Measurements from ENCODE around the gene THAP7. TPM values are rescaled to one million over a fixed set of nuclear protein-coding genes. Genes with fewer than 3 reads are reported as not detected.
A peak's percentile ranks its signal among the peaks of the same experiment; 100 is the strongest.

Gene THAP7
- total and polyA plus RNA-seq, 9 of the 15 experiments (the other 6 are each of a cell fraction or from before 2014, with no cell fraction given): 7.9 to 263 (median 84.1) TPM

- peak in 1 of 2 experiments; percentile 50 for TF ChIP-seq E2F6 (IDR thresholded peaks at IDR 0.05; ENCODE audit: borderline replicate concordance in 1 of 2, extremely low read depth in 1 of 2, insufficient read depth in 1 of 2, insufficient read length in 1 of 2, low read depth in 1 of 2, low read length in 1 of 2, poor library complexity in 1 of 2, severe bottlenecking in 1 of 2)
- TF ChIP-seq MYC (IDR thresholded peaks at IDR 0.05; ENCODE audit: low read depth, low read length): no peak
- TF ChIP-seq MYC (CRISPR knock-in tag; IDR thresholded peaks at IDR 0.05; ENCODE audit: borderline replicate concordance, low read depth): peak; percentile 24; the same call in 1 of the 2 replicates
- no peak for TF ChIP-seq ZNF609 (CRISPR knock-in tag; IDR thresholded peaks at IDR 0.05; ENCODE audit: borderline replicate concordance)
- peak; percentile 47; the same call in 1 of the 2 replicates for TF ChIP-seq CEBPG (CRISPR knock-in tag; IDR thresholded peaks at IDR 0.05)
- no peak for TF ChIP-seq CEBPG (tag; conservative IDR thresholded peaks at IDR 0.05 in 1 of 2, IDR thresholded peaks at IDR 0.05 in 1 of 2)
- no peak for TF ChIP-seq SMAD4 (CRISPR knock-in tag; conservative IDR thresholded peaks at IDR 0.05)
- no peak for TF ChIP-seq TSHZ1 (CRISPR knock-in tag; IDR thresholded peaks at IDR 0.05)
- TF ChIP-seq SMAD1 (IDR thresholded peaks at IDR 0.05; ENCODE audit: low read depth, low read length, partially characterized antibody): no peak
- TF ChIP-seq L3MBTL2 (IDR thresholded peaks at IDR 0.05): peak; percentile 25; the same call in 1 of the 2 replicates
- peak in 1 of 2 experiments; percentile 43; a peak in 1 of 4 replicates for TF ChIP-seq FOXA3 (CRISPR knock-in tag; conservative IDR thresholded peaks at IDR 0.05 in 1 of 2, IDR thresholded peaks at IDR 0.05 in 1 of 2)
- 0 out of 2 replicates have a peak, but pooled peaks have one; percentile 55 for TF ChIP-seq HNRNPL (IDR thresholded peaks at IDR 0.05; ENCODE audit: low read depth, low read length)
- no peak for TF ChIP-seq SNRNP70 (optimal IDR thresholded peaks at IDR 0.05; ENCODE audit: low read depth, low read length)
- TF ChIP-seq ZNF740 (CRISPR knock-in tag; IDR thresholded peaks at IDR 0.05): no peak
- peak in 1 of 2 experiments; percentile 20; a peak in 1 of 4 replicates for TF ChIP-seq ZNF740 (tag; IDR thresholded peaks at IDR 0.05)
These were observed 36.6 kb downstream of the THAP7 start (continued) for GRCh38 chr22:20965104-20965887.
